Neural progenitor cell (in vitro differentiated cells): ENCODE measurements around the gene CCM2. TPM values are rescaled to one million over a fixed set of nuclear protein-coding genes. Genes with fewer than 3 reads are reported as not detected.

Experiments
- DNase-seq: peaks from one replicate; pipeline ENCODE4 v3.0.0-alpha.2; 2016; ENCODE audit warnings: low spot score
- H2AFZ ChIP-seq: fragments of 200-600 bp; sonication (generic); replicated peaks from 2 replicates; pipeline ENCODE4 v1.6.1; 2016; ENCODE audit warnings: antibody characterized with exemption
- H3F3A ChIP-seq: fragments of 200-600 bp; sonication (generic); 2 replicates; pipeline ENCODE4 v1.6.1; 2016; ENCODE audit warnings: antibody characterized with exemption, low read depth
- H3K27ac ChIP-seq: fragments of 200-600 bp; sonication (generic); 2 replicates; pipeline ENCODE4 v1.5.1; 2016; ENCODE audit warnings: mild to moderate bottlenecking
- H3K27me3 ChIP-seq: fragments of 200-600 bp; sonication (generic); 2 replicates; pipeline ENCODE4 v1.6.1; 2016; ENCODE audit warnings: mild to moderate bottlenecking, moderate library complexity
- H3K36me3 ChIP-seq: fragments of 200-600 bp; sonication (generic); 2 replicates; pipeline ENCODE4 v1.5.1; 2016
- H3K4me1 ChIP-seq: fragments of 200-600 bp; sonication (generic); 2 replicates; pipeline ENCODE4 v1.6.1; 2016; ENCODE audit warnings: mixed run types
- H3K4me2 ChIP-seq: fragments of 200-600 bp; sonication (generic); 2 replicates; pipeline ENCODE4 v1.6.1; 2016
- H3K4me3 ChIP-seq: fragments of 200-600 bp; sonication (generic); 2 replicates; pipeline ENCODE4 v1.5.1; 2016
- H3K79me2 ChIP-seq: fragments of 200-600 bp; sonication (generic); 2 replicates; pipeline ENCODE4 v1.6.1; 2016; ENCODE audit warnings: low read depth
- H3K9ac ChIP-seq: fragments of 200-600 bp; sonication (generic); 2 replicates; pipeline ENCODE4 v1.6.1; 2016
- H3K9me3 ChIP-seq: fragments of 200-600 bp; sonication (generic); 2 replicates; pipeline ENCODE4 v1.5.1; 2016; ENCODE audit warnings: low read depth
- H4K20me1 ChIP-seq: fragments of 200-600 bp; sonication (generic); 2 replicates; pipeline ENCODE4 v1.6.1; 2016; ENCODE audit warnings: low read depth
- H3K27ac Mint-ChIP-seq: 3 replicates; pipeline ENCODE4 v1.8.0; 2021; ENCODE audit warnings: mixed read lengths
- H3K27me3 Mint-ChIP-seq: 2 replicates; pipeline ENCODE4 v1.8.0; 2022; ENCODE audit warnings: low read depth, mild to moderate bottlenecking, inconsistent platforms, moderate library complexity, mixed read lengths; ENCODE audit not compliant: insufficient read depth
- H3K36me3 Mint-ChIP-seq: 3 replicates; pipeline ENCODE4 v1.8.0; 2021; ENCODE audit warnings: mixed read lengths
- H3K4me1 Mint-ChIP-seq: 3 replicates; pipeline ENCODE4 v1.8.0; 2021; ENCODE audit warnings: mixed read lengths
- H3K4me3 Mint-ChIP-seq: 3 replicates; pipeline ENCODE4 v1.8.0; 2021; ENCODE audit warnings: mild to moderate bottlenecking, moderate library complexity, mixed read lengths
- H3K9me3 Mint-ChIP-seq: 3 replicates; pipeline ENCODE4 v1.8.0; 2020; ENCODE audit warnings: mixed read lengths
- EZH2 ChIP-seq: fragments of 200-600 bp; sonication (generic); IDR thresholded peaks from 2 replicates; pipeline ENCODE4 v1.6.1; 2017; ENCODE audit warnings: antibody characterized with exemption, mild to moderate bottlenecking, moderate library complexity
- EZH2phosphoT487 ChIP-seq: fragments of 200-600 bp; sonication (generic); IDR thresholded peaks from 2 replicates; pipeline ENCODE4 v1.6.1; 2017; ENCODE audit warnings: antibody characterized with exemption
- total RNA-seq: library from RNA; depleted of rRNA; stranded (reverse); fragments of >200 nt; gene quantifications from 2 replicates; pipeline ENCODE4 v1.2.3, GENCODE V29; 2015; ENCODE audit warnings: low replicate concordance
- TF ChIP-seq, protein P1 (sequence below): fragments of 200-600 bp; sonication (generic); IDR thresholded peaks from 2 replicates; pipeline ENCODE4 v1.5.1; 2017; ENCODE audit warnings: antibody characterized with exemption, mild to moderate bottlenecking

The CCM2 gene
- total RNA-seq, 1 donor from 2014 or later, result 21.8 TPM

DNA sequence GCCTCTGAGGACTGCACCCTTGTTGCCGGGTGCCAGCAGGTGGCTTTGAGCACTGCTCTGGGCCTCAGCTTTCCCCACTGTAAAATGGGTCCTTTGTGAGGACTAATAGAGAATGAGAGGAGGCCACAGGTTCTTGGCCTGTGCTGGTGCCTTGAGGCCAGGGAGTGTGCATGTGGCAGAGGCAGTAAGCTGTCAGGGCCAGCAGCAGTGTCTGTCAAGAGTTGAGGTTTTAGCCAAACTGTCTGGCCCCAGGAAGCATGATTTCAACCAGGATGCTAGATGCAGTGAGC, 75.3 kb downstream of the CCM2 start:
- Mint-ChIP-seq H3K27me3 (peaks cover 8% of the 10 kb centered on the region), H3K36me3 (peaks cover 8% of the 10 kb centered on the region), H3K4me3 (no peak overlapping the region), H3K4me1 (no peaks in the 10 kb centered on the region), H3K9me3 (no peaks in the 10 kb centered on the region), H3K27ac (no peak overlapping the region)
- Histone ChIP-seq H3K27ac (no peak overlapping the region), H2AFZ (no peak overlapping the region), H3K4me1 (no peaks in the 10 kb centered on the region), H3K4me3 (no peak overlapping the region), H3K4me2 (no peak overlapping the region), H4K20me1 (no peaks in the 10 kb centered on the region), H3F3A (no peaks in the 10 kb centered on the region), H3K79me2 (no peaks in the 10 kb centered on the region), H3K9me3 (no peaks in the 10 kb centered on the region), H3K36me3 (no peaks in the 10 kb centered on the region), H3K9ac (no peak overlapping the region), H3K27me3 (no peaks in the 10 kb centered on the region)
- TF ChIP-seq, protein P1, sequence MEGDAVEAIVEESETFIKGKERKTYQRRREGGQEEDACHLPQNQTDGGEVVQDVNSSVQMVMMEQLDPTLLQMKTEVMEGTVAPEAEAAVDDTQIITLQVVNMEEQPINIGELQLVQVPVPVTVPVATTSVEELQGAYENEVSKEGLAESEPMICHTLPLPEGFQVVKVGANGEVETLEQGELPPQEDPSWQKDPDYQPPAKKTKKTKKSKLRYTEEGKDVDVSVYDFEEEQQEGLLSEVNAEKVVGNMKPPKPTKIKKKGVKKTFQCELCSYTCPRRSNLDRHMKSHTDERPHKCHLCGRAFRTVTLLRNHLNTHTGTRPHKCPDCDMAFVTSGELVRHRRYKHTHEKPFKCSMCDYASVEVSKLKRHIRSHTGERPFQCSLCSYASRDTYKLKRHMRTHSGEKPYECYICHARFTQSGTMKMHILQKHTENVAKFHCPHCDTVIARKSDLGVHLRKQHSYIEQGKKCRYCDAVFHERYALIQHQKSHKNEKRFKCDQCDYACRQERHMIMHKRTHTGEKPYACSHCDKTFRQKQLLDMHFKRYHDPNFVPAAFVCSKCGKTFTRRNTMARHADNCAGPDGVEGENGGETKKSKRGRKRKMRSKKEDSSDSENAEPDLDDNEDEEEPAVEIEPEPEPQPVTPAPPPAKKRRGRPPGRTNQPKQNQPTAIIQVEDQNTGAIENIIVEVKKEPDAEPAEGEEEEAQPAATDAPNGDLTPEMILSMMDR, result no peak
- TF ChIP-seq EZH2 (no peak), EZH2phosphoT487 (no peak)
- DNase-seq, result no peak

DNA sequence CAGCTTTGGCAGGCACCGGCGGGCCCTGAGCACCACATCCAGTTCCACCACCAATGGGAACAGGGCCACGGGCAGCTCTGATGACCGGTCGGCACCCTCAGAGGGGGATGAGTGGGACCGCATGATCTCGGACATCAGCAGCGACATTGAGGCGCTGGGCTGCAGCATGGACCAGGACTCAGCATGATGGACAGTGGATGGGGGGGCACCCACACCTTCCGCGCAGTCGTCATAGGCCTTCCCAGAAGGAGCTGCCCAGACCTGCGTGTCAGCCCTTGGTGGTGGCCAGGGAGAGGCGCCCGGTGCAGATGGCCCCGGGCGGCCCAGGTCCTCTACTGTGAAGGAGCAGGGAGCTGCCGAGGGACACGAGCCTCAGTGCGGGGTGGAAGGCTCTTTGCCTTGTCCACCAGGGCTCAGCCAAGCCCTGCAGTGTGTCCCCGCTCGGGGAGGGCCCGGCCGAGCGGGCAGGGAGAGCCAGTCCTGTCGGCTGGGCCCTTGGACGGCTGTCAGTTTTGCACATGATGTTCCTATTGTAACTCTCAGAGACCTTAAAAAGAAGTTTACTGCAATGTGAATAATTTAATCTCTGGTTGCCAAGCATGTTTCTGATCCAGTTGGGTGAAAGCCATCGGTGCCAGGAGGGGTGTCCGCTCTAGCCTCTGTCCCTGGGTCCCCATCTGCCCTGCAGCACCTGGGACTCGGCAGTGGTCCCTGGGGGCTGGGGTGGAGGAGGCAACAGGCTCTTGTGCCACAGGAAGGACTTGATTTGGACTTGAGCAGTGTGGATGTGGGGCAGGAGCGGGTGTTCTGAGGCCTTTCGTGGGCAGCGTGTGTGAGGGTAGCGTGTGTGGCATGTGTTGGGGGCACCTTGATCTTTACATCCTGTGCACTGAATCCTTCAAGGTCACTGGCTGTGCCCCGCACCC, 76.1 kb downstream of the CCM2 start:
- Mint-ChIP-seq H3K4me3 (no peak overlapping the region), H3K36me3 (peaks cover 8% of the 10 kb centered on the region), H3K27me3 (peaks cover 8% of the 10 kb centered on the region), H3K9me3 (no peaks in the 10 kb centered on the region), H3K4me1 (no peaks in the 10 kb centered on the region), H3K27ac (no peak overlapping the region)
- no peaks in the 10 kb centered on the region for H3K4me1 ChIP-seq
- H3F3A ChIP-seq, result no peaks in the 10 kb centered on the region
- H3K27me3 ChIP-seq, result no peaks in the 10 kb centered on the region
- no peak overlapping the region for H2AFZ ChIP-seq
- H3K36me3 ChIP-seq, result no peaks in the 10 kb centered on the region
- TF ChIP-seq, protein P1, result no peak
- TF ChIP-seq EZH2 (no peak), EZH2phosphoT487 (no peak)
- H3K4me3 ChIP-seq, result no peak overlapping the region
- H3K9ac ChIP-seq, result no peak overlapping the region
- H3K79me2 ChIP-seq, result no peaks in the 10 kb centered on the region
- H3K9me3 ChIP-seq, result no peaks in the 10 kb centered on the region
- H3K4me2 ChIP-seq, result no peak overlapping the region
- no peak for DNase-seq
- no peaks in the 10 kb centered on the region for H4K20me1 ChIP-seq
- H3K27ac ChIP-seq, result no peak overlapping the region

DNA sequence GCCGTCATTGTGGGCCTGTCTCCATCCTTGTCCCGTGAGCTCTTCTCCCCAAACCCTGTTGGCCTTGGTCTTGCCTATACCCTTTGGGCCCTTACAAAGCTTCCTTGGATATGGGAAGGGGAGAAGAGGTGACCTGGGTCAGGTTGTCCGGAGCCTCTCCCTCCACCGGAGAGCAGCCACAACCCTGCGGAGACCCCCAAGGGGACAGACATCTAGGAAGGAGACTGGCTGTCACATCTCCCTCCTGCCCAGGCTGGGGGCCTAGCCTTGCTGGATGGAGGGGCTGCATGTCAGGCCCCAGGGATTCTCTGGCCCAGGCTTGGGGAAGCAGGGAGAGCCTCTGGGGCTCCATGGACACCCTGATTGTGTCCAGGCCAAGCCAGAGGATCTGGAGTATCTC, 76.9 kb downstream of the CCM2 start:
- H3K36me3 ChIP-seq, result no peaks in the 10 kb centered on the region
- no peaks in the 10 kb centered on the region for H3F3A ChIP-seq
- no peak overlapping the region for H3K4me2 ChIP-seq
- H3K27ac ChIP-seq, result no peak overlapping the region
- H2AFZ ChIP-seq, result no peak overlapping the region
- H3K9ac ChIP-seq, result no peak overlapping the region
- no peak overlapping the region for H3K4me3 ChIP-seq
- Mint-ChIP-seq H3K9me3 (no peaks in the 10 kb centered on the region), H3K4me3 (no peak overlapping the region), H3K27me3 (peaks cover 8% of the 10 kb centered on the region), H3K36me3 (peaks cover 8% of the 10 kb centered on the region), H3K27ac (no peak overlapping the region), H3K4me1 (no peaks in the 10 kb centered on the region)
- no peaks in the 10 kb centered on the region for H4K20me1 ChIP-seq
- no peaks in the 10 kb centered on the region for H3K27me3 ChIP-seq
- no peak for DNase-seq
- H3K9me3 ChIP-seq, result no peaks in the 10 kb centered on the region
- H3K4me1 ChIP-seq, result no peaks in the 10 kb centered on the region
- no peaks in the 10 kb centered on the region for H3K79me2 ChIP-seq
- TF ChIP-seq EZH2phosphoT487, result no peak
- TF ChIP-seq, protein P1, result no peak
- no peak for TF ChIP-seq EZH2
